T-helper 22 cell (primary cell): ENCODE data around the gene SERPIND1.
"Not testable (repeated sequence)": the region's sequence is repeated elsewhere in the genome, so short reads cannot be mapped to it uniquely, and the experiment has no call there.

Experiments
- DNase-seq: peaks from one replicate; pipeline ENCODE4 v3.0.0-alpha.2; 2020; ENCODE audit warnings: low read depth

Gene SERPIND1

DNA sequence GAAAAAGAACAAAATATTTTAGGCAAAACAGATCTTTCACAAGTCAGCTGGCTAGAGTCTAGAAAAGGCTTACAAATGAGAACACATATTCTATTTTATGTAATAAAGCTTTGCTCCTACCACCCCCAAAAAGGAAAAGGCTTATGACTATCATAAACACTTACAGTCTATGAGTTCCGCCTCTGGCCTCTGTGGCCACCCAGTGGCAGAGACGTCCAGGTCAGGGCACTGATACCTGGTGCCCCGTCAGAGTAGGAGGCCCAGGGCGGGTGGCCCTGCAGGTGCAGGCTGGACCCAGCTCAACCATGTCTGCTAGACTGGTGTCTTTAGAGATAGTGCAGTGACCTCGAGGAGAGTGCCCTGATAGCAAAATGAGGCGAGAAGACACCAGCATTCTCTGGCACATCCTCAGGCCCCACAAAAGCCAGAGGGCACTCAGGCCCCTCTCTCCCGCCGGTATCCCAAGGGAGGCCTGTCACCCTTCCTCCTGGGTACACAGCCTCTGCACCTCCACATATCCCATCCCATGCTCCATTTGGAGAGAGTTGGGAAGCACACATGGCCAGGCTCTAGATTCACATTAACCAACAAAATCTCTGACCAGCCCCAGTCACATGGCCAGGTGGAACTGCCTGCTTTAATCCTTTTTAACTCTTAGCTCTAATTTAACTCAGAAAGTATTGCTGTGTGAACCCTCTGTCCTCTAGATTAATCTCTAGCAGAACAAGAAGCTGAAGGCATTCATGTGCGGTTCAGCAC lies 27.3 kb upstream of the SERPIND1 start:
- no peak for DNase-seq

DNA sequence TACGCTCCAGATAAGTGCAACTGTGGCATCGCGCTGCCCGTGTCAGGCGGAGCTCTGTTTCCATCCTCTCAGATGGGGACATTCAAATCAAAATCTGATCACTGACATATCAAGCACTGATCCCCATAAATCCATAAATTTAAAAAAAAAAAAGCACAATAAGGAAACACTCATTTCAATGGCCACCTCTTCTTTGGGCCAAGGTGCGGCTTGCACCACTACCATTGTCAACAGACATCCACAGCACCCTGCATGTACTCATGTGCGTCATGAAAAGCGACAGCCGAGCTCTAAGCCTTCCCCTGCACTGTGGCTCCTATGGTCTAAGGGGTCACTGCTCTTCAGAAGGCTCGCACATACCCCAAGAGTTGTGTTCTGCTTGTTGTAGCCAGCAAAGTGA lies 26.7 kb upstream of the SERPIND1 start:
- no peak for DNase-seq

DNA sequence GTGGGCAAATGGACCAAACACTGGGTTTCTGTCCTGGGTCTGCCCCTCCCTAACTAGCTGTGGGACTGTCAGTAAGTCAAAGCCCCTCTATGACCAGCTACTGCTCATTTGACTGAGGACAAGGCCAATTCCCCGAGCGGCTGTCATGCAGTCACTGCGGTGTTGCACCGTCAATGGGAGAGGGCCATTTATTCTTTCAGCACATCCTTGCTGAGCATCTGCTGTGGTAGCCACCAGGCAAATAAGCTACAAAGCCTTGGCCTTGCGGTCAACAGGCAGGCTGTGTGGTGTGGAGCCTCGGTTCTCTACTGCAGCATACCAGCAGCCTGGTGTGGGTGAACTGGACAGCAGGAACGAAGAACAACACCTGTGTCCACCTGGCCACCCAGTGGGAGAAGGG lies 25.8 kb upstream of the SERPIND1 start:
- DNase-seq = no peak

DNA sequence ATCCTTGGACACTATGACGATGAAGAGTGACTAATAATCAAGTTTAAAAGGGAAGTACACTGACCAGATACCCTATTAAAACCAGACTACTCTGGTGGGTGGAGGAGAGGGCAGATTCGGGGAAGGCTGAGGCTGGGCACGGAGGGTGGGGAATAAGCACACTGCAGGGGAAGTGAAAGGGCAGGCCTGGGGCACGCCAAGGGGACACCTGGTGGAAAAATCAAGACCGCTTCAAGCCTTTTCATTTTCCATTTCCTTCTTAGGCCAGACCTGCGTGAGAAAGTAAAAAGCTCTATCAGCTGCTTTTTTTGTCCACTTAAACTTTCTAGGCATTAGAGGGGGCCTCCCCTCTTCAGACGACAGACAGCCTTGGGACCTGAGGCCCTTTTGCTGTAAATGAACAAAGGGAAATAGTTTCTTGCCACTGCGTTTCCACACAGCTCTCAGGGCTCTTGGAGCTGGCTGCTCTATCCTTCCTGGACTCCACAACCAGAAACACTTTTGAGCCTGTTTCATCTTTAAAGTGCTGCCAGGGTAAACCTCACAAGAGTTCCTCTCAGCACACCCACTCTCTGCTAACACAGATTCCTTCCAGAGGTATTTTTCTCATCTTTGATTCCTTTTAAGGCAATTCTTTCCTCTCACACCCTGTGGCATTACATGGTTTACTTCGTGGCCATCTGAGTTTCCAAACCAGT lies 25.0 kb upstream of the SERPIND1 start:
- DNase-seq = no peak

DNA sequence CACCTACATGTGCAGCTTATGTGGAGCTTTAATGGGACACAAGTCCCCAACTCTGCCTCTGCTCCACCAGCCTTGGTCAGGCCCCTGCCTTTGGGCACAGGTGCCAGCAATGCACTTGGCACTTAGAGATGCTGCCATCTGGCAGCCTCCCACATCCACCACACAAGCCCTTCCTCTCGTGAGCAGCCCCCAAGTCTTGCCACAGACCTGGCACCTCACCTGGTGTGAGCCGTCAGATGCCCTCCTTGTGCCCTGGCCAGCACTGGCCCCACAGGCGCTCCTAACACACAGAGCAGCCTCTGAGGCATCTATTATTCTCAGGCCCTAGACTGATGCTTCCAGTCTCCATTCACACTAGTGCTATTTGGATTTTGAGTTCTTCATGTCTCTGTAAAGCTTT lies 24.5 kb upstream of the SERPIND1 start:
- DNase-seq = no peak

DNA sequence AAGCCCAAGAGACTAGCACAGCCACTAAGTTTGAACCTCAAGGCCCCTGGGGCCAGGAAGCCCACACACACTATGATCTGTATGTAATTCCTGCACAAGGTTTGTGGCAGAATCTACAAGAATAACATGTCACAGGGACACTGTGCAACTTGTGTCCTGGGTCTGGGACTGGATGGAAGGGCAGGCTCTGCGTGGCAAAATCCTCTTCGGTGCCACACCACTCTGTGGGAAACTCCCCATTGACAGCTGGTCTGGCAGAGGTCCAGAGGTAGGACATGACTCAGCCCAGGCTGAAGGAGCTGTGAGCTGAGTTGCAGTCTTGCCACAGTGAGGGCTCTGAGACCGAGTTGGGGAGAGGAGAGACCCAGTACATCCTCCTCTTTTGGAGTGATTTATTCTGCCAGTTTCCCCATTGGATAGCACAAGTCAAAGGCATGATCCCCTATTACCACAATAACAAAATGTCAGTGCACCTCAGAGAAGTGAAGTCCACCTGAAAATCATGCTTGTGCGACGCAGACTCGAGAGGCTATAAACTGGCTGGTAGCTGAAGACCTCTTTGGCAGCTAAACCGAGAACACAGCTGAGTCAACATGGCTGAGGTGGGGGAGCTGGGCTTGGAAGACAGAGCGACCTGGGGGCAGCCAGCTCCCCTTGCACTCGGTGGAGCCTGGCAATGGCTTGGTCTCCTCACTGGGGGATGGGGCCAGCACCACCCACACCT lies 23.3 kb upstream of the SERPIND1 start:
- no peak for DNase-seq

DNA sequence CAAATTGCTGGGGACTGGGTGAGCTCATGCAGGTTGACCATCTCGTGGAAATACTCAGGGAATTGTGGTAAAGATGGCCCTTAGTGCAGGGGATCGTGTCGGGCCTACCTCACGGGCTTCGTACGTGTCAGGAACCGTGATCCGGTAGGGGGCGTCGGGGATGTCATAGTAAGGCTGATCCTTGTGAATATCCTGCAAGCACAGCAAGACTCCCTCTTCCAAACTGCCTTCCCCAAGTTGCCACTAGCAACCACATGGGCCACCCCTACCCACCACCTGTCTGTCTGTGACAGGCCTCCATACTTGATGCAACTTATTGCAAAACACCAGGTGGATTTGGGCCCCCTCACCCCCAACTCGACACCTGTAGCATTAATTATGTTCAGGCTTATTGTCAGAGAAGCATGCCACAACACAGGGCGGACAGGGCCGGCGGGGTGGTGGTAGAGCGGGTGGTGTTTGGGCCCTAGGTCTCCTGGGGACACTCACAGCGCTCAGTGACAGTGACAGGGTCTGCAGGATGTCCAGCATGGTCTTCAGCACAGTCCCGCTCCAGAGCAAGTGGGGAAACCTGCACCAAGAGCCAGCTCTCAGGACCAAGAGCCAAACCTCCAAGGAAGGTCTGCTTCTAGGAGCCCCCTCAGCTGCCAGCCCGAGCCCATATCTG lies 22.6 kb upstream of the SERPIND1 start:
- DNase-seq = no peak

DNA sequence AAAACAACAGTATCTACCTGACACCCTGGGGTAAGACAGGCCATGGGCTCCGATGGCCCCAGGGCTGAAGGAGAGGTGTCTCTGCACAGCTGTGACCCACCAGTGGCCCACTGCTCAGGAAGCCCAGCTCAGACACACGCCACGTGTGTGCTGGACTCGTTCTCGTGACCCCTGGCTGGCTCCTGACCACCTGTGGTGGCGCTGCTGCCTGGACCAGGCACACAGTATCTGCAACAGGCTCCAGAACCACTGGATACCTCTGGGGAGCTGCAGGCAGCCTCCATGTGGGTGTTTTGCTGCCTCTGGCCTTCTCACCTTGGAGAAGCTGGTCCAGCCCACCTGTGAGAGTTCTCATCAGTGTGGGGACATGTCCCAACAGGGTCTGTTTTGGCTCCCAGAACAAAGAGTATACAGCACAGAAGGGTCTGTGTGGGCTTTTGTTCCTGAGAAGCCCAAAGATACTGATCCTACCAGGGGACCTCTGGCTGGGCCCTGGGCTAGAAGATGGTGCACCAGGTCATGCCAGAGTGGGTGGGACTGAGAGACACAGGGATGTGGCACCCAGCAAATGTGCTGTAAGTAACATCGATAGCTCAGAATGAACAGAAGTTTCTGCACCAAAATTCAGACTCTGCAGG lies 21.7 kb upstream of the SERPIND1 start:
- DNase-seq = no peak

DNA sequence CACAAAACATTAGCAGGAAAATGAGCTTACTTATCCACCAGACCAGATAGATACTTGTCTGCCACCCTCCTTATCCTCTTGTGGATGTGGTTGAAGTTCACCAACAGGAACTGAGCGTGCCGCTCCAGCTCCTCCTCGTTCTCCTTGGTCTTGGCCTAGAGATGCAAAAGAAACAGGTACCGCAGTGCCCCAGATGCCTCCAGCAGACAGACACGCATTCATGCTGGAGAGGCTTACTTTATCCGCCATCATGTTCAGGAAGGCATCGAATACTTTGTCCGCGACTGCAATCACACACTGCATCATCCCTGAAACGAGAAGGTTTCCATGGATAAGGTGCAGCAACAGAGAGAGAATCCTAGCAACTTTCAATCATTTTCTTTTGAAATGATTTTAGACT lies 21.0 kb upstream of the SERPIND1 start:
- no peak for DNase-seq

DNA sequence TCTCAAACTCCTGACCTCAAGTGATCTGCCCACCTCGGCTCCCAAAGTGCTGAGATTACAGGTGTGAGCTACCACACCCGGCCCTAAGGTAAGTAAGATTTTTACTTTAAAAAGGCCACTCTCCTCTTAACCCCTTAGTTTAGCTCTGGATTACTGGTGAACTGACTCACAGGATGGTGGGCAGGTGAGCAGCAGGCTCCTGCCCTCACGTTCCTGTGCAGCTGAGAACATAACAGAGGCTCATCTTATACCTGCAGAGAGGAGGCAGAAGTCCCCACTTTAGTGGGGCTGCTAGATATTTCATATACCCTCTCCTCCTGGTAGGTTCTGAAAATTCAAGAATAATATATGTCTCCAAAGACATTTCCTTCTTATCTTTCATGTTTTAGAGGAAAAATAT lies 17.1 kb upstream of the SERPIND1 start:
- DNase-seq = no peak

DNA sequence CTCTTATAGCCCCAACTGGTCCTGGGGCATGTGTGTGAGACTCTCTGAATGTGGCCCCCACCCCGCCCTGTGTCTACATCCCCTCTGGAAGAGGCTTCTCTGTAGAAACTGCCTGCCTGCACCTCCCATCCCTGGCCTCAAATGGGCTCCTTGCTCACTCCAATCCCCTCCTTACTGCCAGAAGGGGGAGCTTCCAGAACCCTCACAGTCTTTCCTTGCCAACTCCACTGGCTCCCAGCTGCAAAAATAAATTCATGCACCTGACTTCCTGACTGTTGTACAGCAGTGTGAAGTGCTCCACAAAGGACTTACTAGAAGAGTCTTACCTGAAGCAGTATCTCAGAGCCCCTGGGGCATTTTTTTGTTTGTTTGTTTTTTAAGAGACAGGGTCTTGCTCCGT lies 15.2 kb upstream of the SERPIND1 start:
- no peak for DNase-seq

DNA sequence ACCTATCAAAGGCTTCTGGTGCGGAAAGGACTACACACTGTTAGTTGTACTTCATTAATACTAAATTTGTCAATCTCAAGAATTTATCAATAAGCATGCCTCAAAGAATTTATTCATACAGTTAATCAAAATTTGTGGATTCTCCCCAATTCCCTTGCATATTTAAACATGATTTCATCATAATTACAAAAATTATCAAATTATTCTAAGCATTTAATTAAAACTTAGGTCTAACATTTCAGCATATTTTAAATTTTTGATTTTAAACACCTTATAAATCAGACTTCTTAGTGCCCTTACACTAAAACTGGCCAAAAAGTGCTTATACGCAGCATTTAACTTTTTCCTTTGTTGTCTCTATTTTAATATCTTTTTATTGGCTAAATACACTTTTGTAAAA lies 13.8 kb upstream of the SERPIND1 start:
- no peak for DNase-seq

DNA sequence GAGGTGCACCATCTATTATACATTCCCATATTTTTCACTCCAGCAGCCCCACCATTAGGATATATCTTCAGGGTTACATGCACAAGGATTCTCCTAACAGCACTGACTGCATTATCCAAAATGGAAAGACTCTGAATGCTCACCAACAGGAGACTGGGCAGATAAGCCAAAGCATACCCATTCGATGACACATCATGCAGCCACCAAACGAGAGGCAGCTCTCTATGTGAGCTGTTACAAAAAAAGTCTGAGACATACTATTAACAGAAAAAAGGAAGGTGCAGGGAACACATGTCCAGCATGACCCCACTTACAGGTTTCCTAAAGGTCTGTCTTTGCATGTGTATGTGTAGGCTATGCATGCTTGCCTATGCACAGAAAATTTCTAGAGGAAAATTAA lies 12.4 kb upstream of the SERPIND1 start:
- no peak for DNase-seq

DNA sequence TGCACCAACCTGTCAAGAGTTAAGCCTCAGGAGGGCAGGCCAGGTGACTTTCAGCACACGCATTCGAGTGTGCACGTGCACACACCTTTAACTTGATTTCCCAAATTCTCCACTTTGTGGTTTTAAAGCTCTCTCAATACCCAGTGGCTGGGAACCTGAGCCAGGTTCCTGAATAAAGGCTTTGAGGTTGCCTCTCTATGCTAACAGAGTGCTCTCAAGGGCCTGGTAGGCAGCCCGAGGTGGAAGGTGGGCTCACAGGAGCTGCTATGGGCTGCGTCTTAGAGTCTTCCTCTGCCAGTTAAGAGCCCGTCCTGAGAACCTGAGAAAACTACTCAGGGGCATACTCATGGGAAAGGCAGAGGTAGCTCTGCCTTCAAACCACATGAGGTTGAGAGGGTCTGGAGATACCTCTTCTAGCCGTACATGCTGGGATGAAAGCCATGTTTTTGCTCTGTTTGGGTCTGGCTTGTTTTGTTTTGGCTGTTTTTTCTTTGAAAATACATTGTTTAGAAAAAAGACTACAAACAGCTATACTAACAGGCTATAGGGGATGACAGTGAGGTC lies 11.6 kb upstream of the SERPIND1 start:
- DNase-seq = no peak

DNA sequence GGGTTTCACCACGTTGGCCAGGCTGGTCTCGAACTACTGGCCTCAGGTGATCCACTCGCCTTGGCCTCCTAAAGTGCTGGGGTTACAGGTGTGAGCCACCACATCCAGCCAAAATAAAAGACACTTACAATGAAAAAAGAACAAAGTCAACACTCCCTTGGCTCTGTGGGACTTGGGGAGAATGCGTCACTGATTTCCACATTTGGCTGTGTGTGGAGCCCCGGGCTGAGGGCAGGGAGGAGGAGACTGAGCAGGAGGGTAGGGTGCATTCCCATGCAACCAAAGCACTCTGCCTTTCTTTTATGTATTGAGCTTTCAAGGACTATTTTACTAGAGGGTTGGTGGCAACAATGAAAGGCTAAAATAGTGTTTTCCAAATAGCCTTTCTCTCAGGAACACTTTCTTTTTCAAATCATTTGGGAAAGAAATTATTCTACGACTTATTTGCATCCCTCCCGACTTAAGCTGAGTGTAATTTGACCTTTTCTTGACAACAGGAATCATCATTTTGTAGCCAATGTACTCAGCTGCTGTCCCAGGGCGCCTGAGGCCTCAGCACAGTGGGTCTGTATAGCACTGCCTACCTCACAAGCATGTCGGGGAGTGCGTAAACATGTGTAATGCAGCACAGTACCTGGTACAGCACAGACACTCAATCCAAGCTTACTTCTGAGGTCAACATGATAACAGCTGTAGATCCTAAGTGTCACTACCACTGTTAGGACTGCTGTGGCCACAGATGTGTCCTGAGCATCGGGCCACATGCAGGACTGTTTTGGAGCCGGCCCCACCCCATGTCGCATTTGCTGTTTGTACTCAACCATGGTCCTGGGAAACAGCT lies 10.1 kb upstream of the SERPIND1 start:
- no peak for DNase-seq

DNA sequence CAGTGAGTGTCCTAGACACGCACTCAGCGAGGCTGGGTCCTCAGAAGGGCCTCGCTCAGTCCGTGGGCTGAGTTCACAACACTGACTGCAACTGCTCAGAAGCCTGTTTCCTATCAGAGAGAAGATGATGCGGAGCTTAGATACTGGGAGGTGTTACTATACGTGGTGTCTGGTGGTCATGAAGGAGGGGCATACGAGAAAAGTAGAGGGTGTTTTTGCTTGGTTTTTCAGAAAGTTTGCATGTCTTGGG lies 9.5 kb upstream of the SERPIND1 start:
- DNase-seq = no peak

DNA sequence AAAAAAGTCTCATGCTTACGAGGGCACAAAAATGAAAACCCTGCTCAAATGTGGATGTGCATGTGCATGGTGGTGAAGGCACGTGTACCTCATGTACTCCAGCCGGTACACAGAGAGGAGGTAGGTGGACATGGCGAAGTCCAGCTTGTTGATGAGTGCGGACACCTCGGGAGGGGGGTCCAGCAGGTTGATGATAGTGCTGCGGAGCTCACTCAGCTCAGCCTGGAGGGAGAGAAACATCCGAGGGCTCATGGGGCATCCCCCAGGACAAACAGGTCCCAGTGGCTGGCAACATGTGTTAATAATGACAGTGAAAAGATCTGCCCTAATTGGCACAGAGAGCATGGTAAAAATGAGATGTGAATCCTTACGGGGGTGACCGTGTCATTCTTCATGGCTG lies 9.2 kb upstream of the SERPIND1 start:
- DNase-seq = no peak

DNA sequence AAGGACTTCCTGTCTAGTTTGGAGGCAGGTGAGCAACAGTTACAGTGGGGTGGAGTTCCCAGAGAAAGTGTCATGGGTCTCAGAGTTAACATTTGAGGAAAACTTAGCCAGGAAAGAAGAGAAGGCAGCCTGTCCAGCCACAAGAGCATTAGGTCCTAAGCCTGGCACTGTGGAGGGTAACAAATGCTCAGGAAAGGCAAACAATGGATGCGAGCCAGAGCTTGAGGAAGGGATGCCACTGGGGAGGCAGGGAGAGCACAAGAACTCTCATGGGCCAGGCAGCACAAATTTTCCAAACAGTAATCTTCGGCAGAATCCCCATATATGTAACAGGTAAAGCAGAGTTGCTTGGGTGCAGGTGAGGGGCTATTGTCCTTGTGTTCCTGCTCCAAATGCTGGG lies 8.0 kb upstream of the SERPIND1 start:
- DNase-seq = no peak

DNA sequence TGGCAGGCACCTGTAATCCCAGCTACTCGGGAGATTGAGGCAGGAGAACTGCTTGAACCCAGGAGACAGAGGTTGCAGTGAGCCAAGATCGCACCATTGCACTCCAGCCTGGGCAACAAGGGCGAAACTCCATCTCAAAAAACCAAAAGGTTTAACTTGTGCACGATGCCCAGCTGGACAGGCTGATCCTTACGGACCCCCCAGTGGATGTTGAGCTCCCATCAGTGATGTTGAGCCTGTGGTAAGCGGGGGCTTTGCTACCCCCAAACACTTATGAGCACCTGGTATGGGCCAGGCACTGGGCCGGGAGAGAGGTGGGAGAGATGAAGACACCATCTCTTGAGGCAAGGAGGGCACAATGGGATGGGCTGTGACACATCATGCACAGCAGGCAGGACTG lies 7.4 kb upstream of the SERPIND1 start:
- DNase-seq = no peak

DNA sequence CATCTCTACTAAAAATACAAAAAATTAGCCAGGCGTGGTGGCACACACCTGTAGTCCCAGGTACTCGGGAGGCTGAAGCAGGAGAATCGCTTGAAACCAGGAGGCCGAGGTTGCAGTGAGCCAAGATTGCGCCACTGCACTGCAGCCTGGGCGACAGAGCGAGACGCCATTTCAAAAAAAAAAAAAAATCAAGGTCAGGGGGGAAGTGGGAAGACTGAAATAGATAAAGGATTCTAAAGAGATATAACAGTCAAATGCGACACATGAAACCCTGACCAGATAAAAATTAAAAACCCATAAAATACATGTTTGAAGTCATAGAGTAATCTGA lies 4.5 kb upstream of the SERPIND1 start:
- DNase-seq = not testable (repeated sequence)

DNA sequence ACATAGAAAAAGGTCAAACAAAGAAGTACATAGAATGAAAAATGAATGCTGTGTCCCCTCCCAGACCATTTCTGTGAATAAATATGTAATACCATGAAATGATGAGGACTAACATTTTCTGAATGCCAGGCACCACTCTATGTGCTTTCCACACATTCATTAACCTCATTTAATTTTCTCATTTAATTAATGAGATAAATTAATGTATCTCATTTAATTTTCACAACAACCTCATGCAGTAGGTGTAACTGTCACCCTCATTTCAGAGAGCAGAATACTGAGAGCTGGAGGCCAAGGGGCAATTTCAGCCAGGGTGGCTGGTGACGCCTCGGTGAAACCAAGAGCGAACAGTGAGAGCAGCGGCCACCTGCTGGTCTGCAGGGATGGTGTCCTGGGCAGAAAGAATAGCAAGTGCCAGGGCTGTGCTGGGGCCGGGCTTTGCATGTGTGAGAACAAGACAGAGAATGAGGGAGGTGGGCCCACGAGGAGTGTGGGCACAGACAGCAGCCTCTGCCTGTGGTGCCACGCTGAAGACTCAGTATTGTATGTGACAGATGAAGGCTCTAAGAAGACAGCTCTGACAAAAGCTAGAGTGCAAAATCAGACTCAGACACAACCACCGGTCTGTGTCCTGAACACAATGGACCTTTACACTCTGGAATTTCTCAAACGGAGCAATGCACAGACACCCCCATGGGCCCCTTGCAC lies 1.8 kb upstream of the SERPIND1 start:
- DNase-seq = no peak
